Measurements from ENCODE around the gene BGLAP.

GRCh38 chr1:156248323-156248683 is 6.3 kb downstream of the BGLAP start:
- TF ChIP-seq POLR2A (IDR thresholded peaks at IDR 0.05; ENCODE audit: borderline replicate concordance, extremely low read depth, insufficient read depth, insufficient read length), result no peak
- no peak for TF ChIP-seq EZH2 (IDR thresholded peaks at IDR 0.05)
- no peak for TF ChIP-seq CTCF (IDR thresholded peaks at IDR 0.05 in 2 of 3, conservative IDR thresholded peaks at IDR 0.05 in 1 of 3; ENCODE audit: borderline replicate concordance in 1 of 3, insufficient read depth in 1 of 3, low read depth in 2 of 3, low read length in 2 of 3)
- TF ChIP-seq REST (IDR thresholded peaks at IDR 0.05; ENCODE audit: low read depth), result no peak
- TF ChIP-seq RAD21 (IDR thresholded peaks at IDR 0.05; ENCODE audit: low read depth), result no peak
- no peak for TF ChIP-seq SRF (IDR thresholded peaks at IDR 0.05; ENCODE audit: low read depth)
- TF ChIP-seq EGR1 (IDR thresholded peaks at IDR 0.05; ENCODE audit: low read depth), result no peak
